Coronary artery (tissue), 2 donors: Measurements from ENCODE around the gene GATAD2B.

Source experiments
- DNase-seq: peaks from one replicate; pipeline ENCODE4 v3.0.0-alpha.2; 2017; ENCODE audit warnings: low spot score
- H3K27ac ChIP-seq, 2 donors: fragments of 200-600 bp; sonication (generic); one replicate each; pipeline ENCODE4 v1.5.1; 2016 to 2019
- H3K4me3 ChIP-seq: fragments of 200-600 bp; sonication (generic); 2 replicates; pipeline ENCODE4 v1.5.1; 2016; ENCODE audit warnings: mild to moderate bottlenecking, moderate library complexity
- TF ChIP-seq, protein P1 (sequence below): fragments of 200-600 bp; sonication (generic); IDR thresholded peaks from one replicate; pipeline ENCODE4 v1.5.1; 2019; ENCODE audit warnings: antibody characterized with exemption

Gene GATAD2B

GRCh38 chr1:153958961-153959260 is 36.1 kb upstream of the GATAD2B start:
- no peak for DNase-seq
- peak overlapping the region; percentile 91 for H3K4me3 ChIP-seq
- TF ChIP-seq, protein P1, sequence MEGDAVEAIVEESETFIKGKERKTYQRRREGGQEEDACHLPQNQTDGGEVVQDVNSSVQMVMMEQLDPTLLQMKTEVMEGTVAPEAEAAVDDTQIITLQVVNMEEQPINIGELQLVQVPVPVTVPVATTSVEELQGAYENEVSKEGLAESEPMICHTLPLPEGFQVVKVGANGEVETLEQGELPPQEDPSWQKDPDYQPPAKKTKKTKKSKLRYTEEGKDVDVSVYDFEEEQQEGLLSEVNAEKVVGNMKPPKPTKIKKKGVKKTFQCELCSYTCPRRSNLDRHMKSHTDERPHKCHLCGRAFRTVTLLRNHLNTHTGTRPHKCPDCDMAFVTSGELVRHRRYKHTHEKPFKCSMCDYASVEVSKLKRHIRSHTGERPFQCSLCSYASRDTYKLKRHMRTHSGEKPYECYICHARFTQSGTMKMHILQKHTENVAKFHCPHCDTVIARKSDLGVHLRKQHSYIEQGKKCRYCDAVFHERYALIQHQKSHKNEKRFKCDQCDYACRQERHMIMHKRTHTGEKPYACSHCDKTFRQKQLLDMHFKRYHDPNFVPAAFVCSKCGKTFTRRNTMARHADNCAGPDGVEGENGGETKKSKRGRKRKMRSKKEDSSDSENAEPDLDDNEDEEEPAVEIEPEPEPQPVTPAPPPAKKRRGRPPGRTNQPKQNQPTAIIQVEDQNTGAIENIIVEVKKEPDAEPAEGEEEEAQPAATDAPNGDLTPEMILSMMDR: no peak
- peak overlapping the region; percentile 79 to 96 for H3K27ac ChIP-seq

DNA sequence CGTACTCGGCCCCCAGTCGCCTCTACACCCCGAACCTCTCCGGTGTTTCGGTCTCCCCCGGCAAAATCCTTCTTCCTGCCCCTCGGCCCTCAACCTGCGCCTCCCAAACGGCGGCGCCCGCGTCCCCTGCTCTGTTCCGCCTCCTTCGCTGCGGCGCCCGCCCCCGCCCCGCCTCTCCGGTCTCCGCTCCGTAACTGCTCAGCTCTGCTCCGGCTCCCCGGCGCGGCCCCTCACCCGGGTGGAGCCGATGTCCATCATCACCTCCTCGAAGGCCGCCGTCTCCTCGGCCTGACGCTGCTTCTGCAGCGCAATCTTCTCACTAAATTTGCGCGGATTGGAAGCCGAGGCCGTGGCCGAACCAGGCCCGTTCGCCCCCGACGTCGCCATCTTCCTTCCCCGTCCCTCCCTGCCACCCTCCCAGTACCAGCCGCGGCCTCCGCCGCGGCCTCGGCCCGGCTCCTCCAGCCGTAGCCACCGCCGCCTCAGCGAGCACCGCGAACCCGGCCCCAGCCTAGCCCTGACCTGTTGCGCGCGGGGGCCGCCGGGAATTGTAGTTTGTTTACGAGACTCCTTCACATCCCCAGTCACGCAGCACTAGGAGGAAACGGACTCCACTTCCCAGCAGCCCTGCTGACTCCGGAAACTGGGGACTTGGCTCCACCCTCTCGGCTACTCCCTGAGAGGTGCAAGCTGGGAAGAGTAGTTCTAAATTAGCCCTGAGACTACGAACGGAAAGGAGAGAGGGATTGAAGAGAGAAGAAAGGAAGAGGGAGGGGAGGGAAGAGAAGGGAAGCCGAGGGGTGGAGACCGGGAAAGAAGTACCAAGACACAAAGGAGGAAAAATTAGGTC is 35.6 kb upstream of the GATAD2B start, which contains the start of gene CRTC2:
CRTC2 (minus strand) TSS at position 502 of the 850 bp plus-strand sequence; CDS start at position 387, 115 bp downstream.
- H3K27ac ChIP-seq: peak within 1 kb of the TSS; percentile 79 to 96
- DNase-seq: peak; percentile 99
- TF ChIP-seq, protein P1: no peak
- peak within 1 kb of the TSS; percentile 91 for H3K4me3 ChIP-seq

DNA sequence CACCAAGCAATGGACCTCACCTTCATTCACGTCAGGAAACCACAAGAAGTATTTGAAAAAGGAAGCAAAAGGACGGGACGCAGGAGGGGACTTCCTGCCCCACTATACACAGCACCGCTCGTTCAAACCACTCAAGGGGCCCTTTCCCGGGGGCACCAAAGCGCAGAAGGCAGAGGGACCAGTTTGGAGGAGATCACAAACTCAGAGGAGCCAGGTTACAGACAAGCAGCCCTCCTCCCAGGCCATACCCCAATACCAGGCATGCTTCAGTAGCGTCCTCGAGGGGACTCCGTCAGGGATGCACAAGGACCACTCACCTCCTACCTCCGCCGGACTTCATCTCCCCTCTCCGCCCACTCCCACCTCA is 35.0 kb upstream of the GATAD2B start:
- DNase-seq: no peak
- peak overlapping the region; percentile 91 for H3K4me3 ChIP-seq
- TF ChIP-seq, protein P1: no peak
- peak overlapping the region; percentile 79 to 96 for H3K27ac ChIP-seq

GRCh38 chr1:153956997-153957715 is 34.4 kb upstream of the GATAD2B start:
- DNase-seq: no peak
- Histone ChIP-seq H3K27ac (peak overlapping the region; percentile 79 to 96), H3K4me3 (peak overlapping the region; percentile 91)
- TF ChIP-seq, protein P1: no peak

DNA sequence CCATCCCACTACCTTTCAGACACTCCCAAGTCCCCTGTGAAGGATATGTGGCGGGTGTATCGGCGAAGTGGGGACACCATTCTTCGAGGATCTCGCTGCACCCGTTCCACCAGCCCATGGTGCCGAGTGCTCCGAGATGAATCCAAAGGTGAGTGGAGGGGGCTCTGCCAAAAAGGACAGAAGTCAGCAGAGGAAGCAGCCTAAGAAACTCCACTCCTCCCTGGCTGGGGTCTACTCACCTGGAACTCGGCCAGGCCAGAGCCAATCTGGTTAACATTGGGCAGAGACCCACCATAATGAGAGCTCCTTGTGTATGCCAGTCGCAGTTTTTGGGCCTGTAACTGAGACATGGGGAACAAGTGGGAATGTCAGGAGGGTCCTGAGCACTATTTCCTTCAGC is 32.1 kb upstream of the GATAD2B start:
- no peak overlapping the region for H3K4me3 ChIP-seq
- DNase-seq: no peak
- TF ChIP-seq, protein P1: no peak
- no peak overlapping the region for H3K27ac ChIP-seq

DNA sequence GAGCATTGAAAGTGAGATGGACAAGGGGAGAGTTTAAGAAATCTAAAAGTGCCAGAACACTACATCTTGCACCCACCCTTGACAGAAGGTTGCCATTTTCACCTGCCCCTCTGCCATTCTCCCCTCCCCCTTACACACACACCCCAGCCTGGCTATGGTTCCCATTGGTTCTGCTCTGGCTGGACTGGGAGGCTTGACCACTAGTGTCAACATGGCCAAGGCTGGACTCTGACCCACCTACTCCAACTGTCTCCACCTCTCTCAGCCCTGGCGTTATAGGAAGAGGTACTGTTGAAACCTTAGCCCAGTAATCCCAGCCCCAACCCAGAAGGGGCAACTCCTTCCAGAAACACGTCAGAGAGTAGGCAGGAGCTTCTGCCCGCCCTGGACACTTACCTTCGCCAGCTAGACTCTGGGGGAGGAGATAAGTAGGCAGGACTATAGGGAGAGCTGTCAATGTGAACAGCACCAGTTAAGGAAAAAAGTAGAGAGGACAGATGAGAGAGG is 31.1 kb upstream of the GATAD2B start:
- H3K4me3 ChIP-seq: no peak overlapping the region
- no peak for DNase-seq
- TF ChIP-seq, protein P1: no peak
- no peak overlapping the region for H3K27ac ChIP-seq
